DOHH2 (cell line): ENCODE results near the gene CDH2.

Experiments used
- H3F3A ChIP-seq: fragments of 200-600 bp; sonication (generic), shearing (Covaris generic); 2 replicates; pipeline ENCODE4 v1.6.0; 2016; ENCODE audit warnings: antibody characterized with exemption, mild to moderate bottlenecking; ENCODE audit not compliant: control insufficient read depth, insufficient read depth
- H3K27ac ChIP-seq: fragments of 200-600 bp; sonication (generic); 2 replicates; pipeline ENCODE4 v1.5.1; 2014; ENCODE audit warnings: low read depth, mild to moderate bottlenecking, low read length, moderate library complexity
- H3K27me3 ChIP-seq: fragments of 200-600 bp; sonication (generic); 2 replicates; pipeline ENCODE4 v1.6.1; 2014; ENCODE audit warnings: mild to moderate bottlenecking, low read length, mixed read lengths; ENCODE audit not compliant: control insufficient read depth
- H3K36me3 ChIP-seq: fragments of 200-600 bp; sonication (generic); 2 replicates; pipeline ENCODE4 v1.6.1; 2014; ENCODE audit warnings: mild to moderate bottlenecking, low read length, moderate library complexity, mixed read lengths; ENCODE audit not compliant: control insufficient read depth
- H3K4me1 ChIP-seq: fragments of 200-600 bp; sonication (generic); 2 replicates; pipeline ENCODE4 v1.6.1; 2014; ENCODE audit warnings: mild to moderate bottlenecking, low read length, mixed read lengths; ENCODE audit not compliant: control insufficient read depth
- H3K4me2 ChIP-seq: fragments of 200-600 bp; sonication (generic); 2 replicates; pipeline ENCODE4 v1.6.0; 2014; ENCODE audit warnings: mild to moderate bottlenecking, low read length, moderate library complexity
- H3K4me3 ChIP-seq: fragments of 200-600 bp; sonication (generic); 2 replicates; pipeline ENCODE4 v1.5.1; 2014; ENCODE audit warnings: mild to moderate bottlenecking, low read length, mixed read lengths
- H3K79me2 ChIP-seq: fragments of 200-600 bp; sonication (generic); 2 replicates; pipeline ENCODE4 v1.6.1; 2014; ENCODE audit warnings: mild to moderate bottlenecking, low read length, mixed read lengths; ENCODE audit not compliant: control insufficient read depth
- H3K9me2 ChIP-seq: fragments of 200-600 bp; sonication (generic); replicated peaks from 2 replicates; pipeline ENCODE4 v1.6.1; 2014; ENCODE audit warnings: mild to moderate bottlenecking, low read length, mixed read lengths; ENCODE audit not compliant: control insufficient read depth
- H3K9me3 ChIP-seq: fragments of 200-600 bp; sonication (generic); 2 replicates; pipeline ENCODE4 v1.6.1; 2014; ENCODE audit warnings: antibody characterized with exemption, low read length, mixed read lengths; ENCODE audit not compliant: control insufficient read depth, insufficient read depth
- H4K20me1 ChIP-seq: fragments of 200-600 bp; sonication (generic); 2 replicates; pipeline ENCODE4 v1.6.0; 2014; ENCODE audit warnings: low read depth, mild to moderate bottlenecking, antibody characterized with exemption, low read length, moderate library complexity; ENCODE audit not compliant: control insufficient read depth, insufficient read depth
- EZH2phosphoT487 ChIP-seq: fragments of 200-600 bp; sonication (generic); IDR thresholded peaks from 2 replicates; pipeline ENCODE4 v1.6.1; 2017; ENCODE audit warnings: borderline replicate concordance, mild to moderate bottlenecking, antibody characterized with exemption, low read length, moderate library complexity, mixed read lengths
- TF ChIP-seq, protein P1 (sequence below): fragments of 200-600 bp; sonication (generic); IDR thresholded peaks from one replicate; pipeline ENCODE4 v1.5.1; 2014; ENCODE audit warnings: antibody characterized with exemption, mild to moderate bottlenecking, low read depth, low read length; ENCODE audit not compliant: poor library complexity, severe bottlenecking

The CDH2 gene

DNA sequence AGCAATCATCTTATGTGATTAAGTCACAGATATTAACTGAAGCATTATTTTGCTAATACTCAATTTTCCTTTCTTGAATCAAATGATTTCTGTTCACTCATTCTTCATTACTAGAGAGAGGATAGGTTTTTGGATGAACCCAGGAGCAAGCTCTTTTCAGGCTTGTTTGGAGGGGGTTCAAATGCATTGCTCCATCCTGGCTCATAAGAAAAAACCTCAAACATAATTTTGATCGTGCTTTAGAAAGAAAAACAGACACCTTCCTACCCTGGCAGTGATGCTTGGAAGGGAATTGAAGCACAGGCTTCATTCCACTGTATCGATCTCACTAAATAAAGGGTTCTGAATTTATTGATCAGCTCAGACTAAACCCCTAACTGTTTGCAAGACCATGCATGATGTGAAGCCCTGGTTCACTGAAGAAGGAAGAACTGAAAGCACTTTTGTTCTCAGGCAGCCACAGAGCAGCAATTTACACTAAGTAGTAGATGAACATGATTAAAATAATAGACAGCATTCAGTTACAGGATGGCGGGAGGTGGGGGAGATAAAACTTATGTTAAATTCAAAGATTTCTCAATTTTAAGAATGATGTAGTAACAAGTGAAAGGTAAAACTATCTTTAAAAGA is 53.4 kb downstream of the CDH2 start:
- H3K27ac ChIP-seq, result no peak overlapping the region
- H3K9me2 ChIP-seq, result no peaks in the 10 kb centered on the region
- no peaks in the 10 kb centered on the region for H3K27me3 ChIP-seq
- no peaks in the 10 kb centered on the region for H3K9me3 ChIP-seq
- no peaks in the 10 kb centered on the region for H3K4me1 ChIP-seq
- no peak overlapping the region for H3K4me3 ChIP-seq
- H3K79me2 ChIP-seq, result no peaks in the 10 kb centered on the region
- TF ChIP-seq, protein P1, sequence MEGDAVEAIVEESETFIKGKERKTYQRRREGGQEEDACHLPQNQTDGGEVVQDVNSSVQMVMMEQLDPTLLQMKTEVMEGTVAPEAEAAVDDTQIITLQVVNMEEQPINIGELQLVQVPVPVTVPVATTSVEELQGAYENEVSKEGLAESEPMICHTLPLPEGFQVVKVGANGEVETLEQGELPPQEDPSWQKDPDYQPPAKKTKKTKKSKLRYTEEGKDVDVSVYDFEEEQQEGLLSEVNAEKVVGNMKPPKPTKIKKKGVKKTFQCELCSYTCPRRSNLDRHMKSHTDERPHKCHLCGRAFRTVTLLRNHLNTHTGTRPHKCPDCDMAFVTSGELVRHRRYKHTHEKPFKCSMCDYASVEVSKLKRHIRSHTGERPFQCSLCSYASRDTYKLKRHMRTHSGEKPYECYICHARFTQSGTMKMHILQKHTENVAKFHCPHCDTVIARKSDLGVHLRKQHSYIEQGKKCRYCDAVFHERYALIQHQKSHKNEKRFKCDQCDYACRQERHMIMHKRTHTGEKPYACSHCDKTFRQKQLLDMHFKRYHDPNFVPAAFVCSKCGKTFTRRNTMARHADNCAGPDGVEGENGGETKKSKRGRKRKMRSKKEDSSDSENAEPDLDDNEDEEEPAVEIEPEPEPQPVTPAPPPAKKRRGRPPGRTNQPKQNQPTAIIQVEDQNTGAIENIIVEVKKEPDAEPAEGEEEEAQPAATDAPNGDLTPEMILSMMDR, result no peak
- TF ChIP-seq EZH2phosphoT487, result no peak
- no peaks in the 10 kb centered on the region for H3K36me3 ChIP-seq
- H3F3A ChIP-seq, result no peaks in the 10 kb centered on the region
- no peaks in the 10 kb centered on the region for H4K20me1 ChIP-seq
- no peak overlapping the region for H3K4me2 ChIP-seq

DNA sequence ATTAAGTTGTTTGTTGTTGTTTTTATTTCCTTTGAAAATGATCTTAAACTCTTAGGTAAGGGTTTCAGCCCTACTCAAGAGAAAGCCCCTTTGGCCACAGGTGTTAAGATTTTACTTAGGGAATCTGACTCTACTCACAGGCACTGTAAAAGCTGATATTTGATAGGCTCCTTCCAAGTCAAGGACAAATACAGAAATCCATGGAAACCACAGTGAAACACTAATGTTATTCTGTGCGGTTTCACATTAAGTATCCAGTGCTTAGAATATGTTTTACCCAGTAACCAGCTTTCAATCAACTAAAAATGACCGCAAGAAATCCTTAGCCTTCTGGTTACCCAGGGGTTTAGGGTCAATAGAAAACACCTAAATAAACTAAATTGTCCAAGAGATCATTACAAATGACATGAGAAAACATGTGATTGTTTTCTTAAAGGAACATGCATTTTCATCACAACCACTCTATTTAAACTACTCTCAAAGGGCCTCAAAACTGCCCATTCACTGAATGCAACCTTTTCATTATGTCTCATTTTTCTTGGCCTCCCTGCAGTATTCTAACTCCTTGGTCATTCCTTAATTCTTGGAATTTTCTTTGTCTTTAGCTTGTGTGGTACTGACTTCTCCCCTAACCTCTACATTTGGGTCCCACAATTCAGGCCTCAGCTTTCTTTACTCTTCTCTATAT is 56.0 kb downstream of the CDH2 start:
- no peaks in the 10 kb centered on the region for H3K79me2 ChIP-seq

DNA sequence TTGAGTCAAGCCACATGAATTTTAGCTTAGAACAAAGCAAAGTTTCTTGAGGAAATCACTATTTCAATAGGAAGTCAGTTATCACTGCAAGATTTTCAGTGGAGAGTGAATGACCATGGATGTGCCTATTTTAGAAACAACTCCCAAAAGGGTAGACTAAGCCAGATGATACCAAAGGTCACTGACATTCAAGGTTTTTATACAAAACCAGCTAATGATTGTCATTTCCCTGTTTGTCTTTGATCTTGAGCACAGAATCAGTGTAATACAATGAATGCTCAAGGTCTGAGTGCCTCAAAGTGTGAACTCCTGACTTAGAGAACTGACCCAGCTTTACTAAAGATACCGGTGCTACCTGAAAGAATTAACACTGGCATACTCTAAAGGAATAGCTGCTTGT is 60.5 kb downstream of the CDH2 start:
- TF ChIP-seq EZH2phosphoT487, result no peak
- Histone ChIP-seq H3K27me3 (no peaks in the 10 kb centered on the region), H4K20me1 (no peaks in the 10 kb centered on the region), H3K27ac (no peak overlapping the region), H3K9me2 (no peaks in the 10 kb centered on the region), H3K79me2 (no peaks in the 10 kb centered on the region), H3K4me2 (no peak overlapping the region), H3K9me3 (no peaks in the 10 kb centered on the region), H3K36me3 (no peaks in the 10 kb centered on the region), H3K4me3 (no peak overlapping the region), H3K4me1 (no peaks in the 10 kb centered on the region), H3F3A (no peaks in the 10 kb centered on the region)

More for the DNA sequence above, 56.0 kb downstream of the CDH2 start:
- Histone ChIP-seq H3K9me3 (no peaks in the 10 kb centered on the region), H3K4me2 (no peak overlapping the region), H4K20me1 (no peaks in the 10 kb centered on the region), H3K4me1 (no peaks in the 10 kb centered on the region), H3F3A (no peaks in the 10 kb centered on the region), H3K36me3 (no peaks in the 10 kb centered on the region), H3K27ac (no peak overlapping the region), H3K27me3 (no peaks in the 10 kb centered on the region), H3K9me2 (no peaks in the 10 kb centered on the region), H3K4me3 (no peak overlapping the region)
- no peak for TF ChIP-seq EZH2phosphoT487
- TF ChIP-seq, protein P1, result no peak

DNA sequence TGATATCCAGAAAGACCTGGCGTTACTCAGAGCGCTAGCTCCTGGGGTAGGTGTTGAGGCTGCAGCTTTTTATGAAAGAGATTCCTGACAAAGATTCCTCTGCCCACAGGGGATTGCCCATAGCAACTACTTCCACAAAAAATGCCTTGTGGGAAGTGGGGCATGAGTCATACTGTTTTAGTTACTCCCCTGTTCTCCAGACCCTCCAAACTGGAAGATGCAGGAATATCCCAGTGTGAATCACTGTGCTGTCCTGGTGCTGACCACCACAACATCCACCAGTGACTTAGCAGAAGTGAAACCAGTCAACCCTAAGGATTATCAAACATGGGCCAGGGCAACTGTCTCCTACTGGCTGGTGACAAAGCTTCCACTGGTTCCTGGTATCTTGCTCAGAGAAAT is 61.8 kb downstream of the CDH2 start:
- no peaks in the 10 kb centered on the region for H3F3A ChIP-seq

More for the DNA sequence above, 61.8 kb downstream of the CDH2 start:
- Histone ChIP-seq H3K36me3 (no peaks in the 10 kb centered on the region), H3K4me3 (no peak overlapping the region), H3K9me2 (no peaks in the 10 kb centered on the region), H3K4me1 (no peaks in the 10 kb centered on the region), H3K27me3 (no peaks in the 10 kb centered on the region), H3K4me2 (no peak overlapping the region), H3K27ac (no peak overlapping the region), H4K20me1 (no peaks in the 10 kb centered on the region), H3K9me3 (no peaks in the 10 kb centered on the region), H3K79me2 (no peaks in the 10 kb centered on the region)
- no peak for TF ChIP-seq EZH2phosphoT487
- TF ChIP-seq, protein P1, result no peak
